Stimulated activated CD4-positive, alpha-beta T cell treated with anti-CD3 and anti-CD28 coated beads, Interleukin-15, amount 100 ng/mL, for 48 hours (primary cell): Measurements from ENCODE around the gene GIMAP6.
"Not testable (repeated sequence)": the region's sequence is repeated elsewhere in the genome, so short reads cannot be mapped to it uniquely, and the experiment has no call there.

ENCODE experiments used
- DNase-seq, 2 donors: peaks; one replicate each; pipeline ENCODE4 v3.0.0-alpha.2; 2020; ENCODE audit warnings: low read depth in 2 of 2

Gene GIMAP6

DNA sequence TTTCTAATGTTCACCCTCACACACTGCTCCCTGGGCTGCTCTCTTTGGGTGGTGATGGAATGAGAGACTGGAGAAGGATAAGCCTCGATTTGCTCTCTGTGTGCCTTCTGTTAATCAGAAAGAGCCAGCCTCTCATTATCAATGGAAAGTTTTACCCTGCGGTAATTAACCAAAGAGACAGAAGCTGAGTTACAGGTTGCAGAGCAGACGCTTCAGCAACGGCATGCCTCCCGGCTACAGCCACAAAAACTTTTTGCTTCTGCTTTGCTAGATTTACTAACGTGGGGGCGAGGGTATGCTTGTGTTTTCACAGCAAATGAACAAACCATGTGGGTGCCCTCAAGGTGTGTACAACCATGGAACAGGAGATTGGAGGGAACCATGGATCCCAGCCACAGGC, 47.0 kb downstream of the GIMAP6 start:
- no peak for DNase-seq

- DNase-seq, result no peak
These were observed 51.4 kb downstream of the GIMAP6 start for GRCh38 chr7:150580638-150581394.

GRCh38 chr7:150579979-150580637, 52.1 kb downstream of the GIMAP6 start:
- DNase-seq, result not testable (repeated sequence)
